SU-DHL-6 (cell line): ENCODE data around the gene TCP11.

Experiments
- EZH2phosphoT487 ChIP-seq: fragments of 200-600 bp; sonication (generic), shearing (Covaris generic); conservative IDR thresholded peaks from 2 replicates; pipeline ENCODE4 v1.6.1; 2018; ENCODE audit warnings: mild to moderate bottlenecking, antibody characterized with exemption, low read length, moderate library complexity, mixed read lengths
- TF ChIP-seq, protein P1 (sequence below): fragments of 200-600 bp; sonication (generic); IDR thresholded peaks from one replicate; pipeline ENCODE4 v1.5.1; 2017; ENCODE audit warnings: antibody characterized with exemption, mild to moderate bottlenecking, low read length, moderate library complexity; ENCODE audit not compliant: insufficient read depth, poor library complexity, severe bottlenecking

GRCh38 chr6:35099116-35099515 lies 42.0 kb downstream of the TCP11 start:
- TF ChIP-seq EZH2phosphoT487, result no peak
- TF ChIP-seq, protein P1, sequence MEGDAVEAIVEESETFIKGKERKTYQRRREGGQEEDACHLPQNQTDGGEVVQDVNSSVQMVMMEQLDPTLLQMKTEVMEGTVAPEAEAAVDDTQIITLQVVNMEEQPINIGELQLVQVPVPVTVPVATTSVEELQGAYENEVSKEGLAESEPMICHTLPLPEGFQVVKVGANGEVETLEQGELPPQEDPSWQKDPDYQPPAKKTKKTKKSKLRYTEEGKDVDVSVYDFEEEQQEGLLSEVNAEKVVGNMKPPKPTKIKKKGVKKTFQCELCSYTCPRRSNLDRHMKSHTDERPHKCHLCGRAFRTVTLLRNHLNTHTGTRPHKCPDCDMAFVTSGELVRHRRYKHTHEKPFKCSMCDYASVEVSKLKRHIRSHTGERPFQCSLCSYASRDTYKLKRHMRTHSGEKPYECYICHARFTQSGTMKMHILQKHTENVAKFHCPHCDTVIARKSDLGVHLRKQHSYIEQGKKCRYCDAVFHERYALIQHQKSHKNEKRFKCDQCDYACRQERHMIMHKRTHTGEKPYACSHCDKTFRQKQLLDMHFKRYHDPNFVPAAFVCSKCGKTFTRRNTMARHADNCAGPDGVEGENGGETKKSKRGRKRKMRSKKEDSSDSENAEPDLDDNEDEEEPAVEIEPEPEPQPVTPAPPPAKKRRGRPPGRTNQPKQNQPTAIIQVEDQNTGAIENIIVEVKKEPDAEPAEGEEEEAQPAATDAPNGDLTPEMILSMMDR, result no peak
